Esophagus muscularis mucosa (tissue), 4 donors: Measurements from ENCODE around the gene SHISAL2A.
A peak's percentile ranks its signal among the peaks of the same experiment; 100 is the strongest.

Experiments
- CTCF ChIP-seq, 3 experiments: fragments of 200-600 bp in 2 of 3; fragments of 450-650 bp in 1 of 3; sonication (generic) in 2 of 3; IDR thresholded peaks; one replicate each; pipeline ENCODE4 v1.5.1; 2017 to 2019; ENCODE audit warnings: antibody characterized with exemption in 3 of 3, mild to moderate bottlenecking in 2 of 3, moderate library complexity in 1 of 3
- EP300 ChIP-seq: sonication (generic); formaldehyde crosslinking; IDR thresholded peaks from one replicate; pipeline ENCODE4 v1.6.1; 2017; ENCODE audit warnings: antibody characterized with exemption
- POLR2A ChIP-seq: fragments of 450-650 bp; IDR thresholded peaks from one replicate; pipeline ENCODE4 v1.6.1; 2017; ENCODE audit warnings: antibody characterized with exemption, moderate library complexity, mild to moderate bottlenecking, low read depth
- POLR2AphosphoS5 ChIP-seq, 2 donors: sonication (generic); formaldehyde crosslinking; IDR thresholded peaks; one replicate each; pipeline ENCODE4 v1.6.1; 2017; ENCODE audit warnings: antibody characterized with exemption in 2 of 2

- TF ChIP-seq POLR2AphosphoS5 (IDR thresholded peaks at IDR 0.05) (peak; percentile 82 to 89), CTCF (IDR thresholded peaks at IDR 0.05) (peak in 1 of 3 experiments; percentile 12), POLR2A (peak; percentile 6), EP300 (no peak)
Observed at GRCh38 chr1:52697795-52698674, 65.1 kb downstream of the SHISAL2A start, which contains the start of gene COA7.
